ENCODE data around the gene PHOX2A.

DNA sequence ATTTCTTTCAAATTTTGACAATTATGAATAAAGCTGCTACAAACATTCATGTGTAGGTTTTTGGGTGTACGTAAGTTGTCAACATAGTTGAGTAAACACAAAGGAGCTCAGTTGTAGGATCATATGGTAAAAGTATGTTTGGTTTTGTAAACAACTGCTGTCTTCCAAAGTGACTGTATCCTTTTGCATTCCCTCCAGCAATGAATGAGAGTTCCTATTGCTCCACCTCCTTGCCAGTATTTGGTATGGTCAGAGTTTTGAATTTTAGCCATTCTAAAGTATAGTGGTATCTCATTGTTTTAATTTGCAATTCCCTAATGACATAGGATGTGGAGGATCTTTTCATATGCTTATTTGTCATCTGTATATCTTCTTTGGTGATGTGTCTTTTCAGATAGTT lies 28.0 kb upstream of the PHOX2A start:
- TF ChIP-seq EZH2 (IDR thresholded peaks at IDR 0.05; ENCODE audit: low read length, missing control alignments): no peak
- TF ChIP-seq, protein P1, sequence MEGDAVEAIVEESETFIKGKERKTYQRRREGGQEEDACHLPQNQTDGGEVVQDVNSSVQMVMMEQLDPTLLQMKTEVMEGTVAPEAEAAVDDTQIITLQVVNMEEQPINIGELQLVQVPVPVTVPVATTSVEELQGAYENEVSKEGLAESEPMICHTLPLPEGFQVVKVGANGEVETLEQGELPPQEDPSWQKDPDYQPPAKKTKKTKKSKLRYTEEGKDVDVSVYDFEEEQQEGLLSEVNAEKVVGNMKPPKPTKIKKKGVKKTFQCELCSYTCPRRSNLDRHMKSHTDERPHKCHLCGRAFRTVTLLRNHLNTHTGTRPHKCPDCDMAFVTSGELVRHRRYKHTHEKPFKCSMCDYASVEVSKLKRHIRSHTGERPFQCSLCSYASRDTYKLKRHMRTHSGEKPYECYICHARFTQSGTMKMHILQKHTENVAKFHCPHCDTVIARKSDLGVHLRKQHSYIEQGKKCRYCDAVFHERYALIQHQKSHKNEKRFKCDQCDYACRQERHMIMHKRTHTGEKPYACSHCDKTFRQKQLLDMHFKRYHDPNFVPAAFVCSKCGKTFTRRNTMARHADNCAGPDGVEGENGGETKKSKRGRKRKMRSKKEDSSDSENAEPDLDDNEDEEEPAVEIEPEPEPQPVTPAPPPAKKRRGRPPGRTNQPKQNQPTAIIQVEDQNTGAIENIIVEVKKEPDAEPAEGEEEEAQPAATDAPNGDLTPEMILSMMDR (conservative IDR thresholded peaks at IDR 0.05 in 1 of 2, IDR thresholded peaks at IDR 0.05 in 1 of 2; ENCODE audit: low read depth in 1 of 2, low read length in 2 of 2): no peak
